GM10266 (cell line): ENCODE results near the gene NF2.

Experiments used
- DNase-seq: peaks from one replicate; pipeline ENCODE4 v3.0.0; 2012; ENCODE audit errors: extremely low spot score
- CTCF ChIP-seq: IDR thresholded peaks from 2 replicates; pipeline ENCODE4 v1.5.1; 2012; ENCODE audit warnings: mild to moderate bottlenecking, low read depth; ENCODE audit not compliant: control insufficient read depth, insufficient read depth; ENCODE audit errors: missing control alignments

The NF2 gene

GRCh38 chr22:29747832-29748231 lies 144.4 kb downstream of the NF2 start:
- no peak for TF ChIP-seq CTCF
- no peak for DNase-seq
